ENCODE data around the gene PHKB. TPM values are rescaled to one million over a fixed set of nuclear protein-coding genes. Genes with fewer than 3 reads are reported as not detected.
A peak's percentile ranks its signal among the peaks of the same experiment; 100 is the strongest.
"Not testable (repeated sequence)": the region's sequence is repeated elsewhere in the genome, so short reads cannot be mapped to it uniquely, and the experiment has no call there.

Gene PHKB
- total RNA-seq: 79.9 and 104 TPM in 2 replicates

- DNase-seq (ENCODE audit: low read depth): peak; percentile 91
- peak; percentile 7 for TF ChIP-seq CTCF (IDR thresholded peaks at IDR 0.05; ENCODE audit: insufficient read depth, low read depth, low read length)
- H3K4me3 ChIP-seq (ENCODE audit: low read depth, low read length): peak within 1 kb of the TSS; percentile 98
These were observed at the start of gene PHKB, which contains the start of gene ITFG1 for GRCh38 chr16:47460711-47461597. Gene PHKB, plus strand, starts transcription at chr16:47461331. Its CDS starts 20 bp downstream, at chr16:47461351. Gene ITFG1, minus strand, starts transcription at chr16:47461063. Its CDS starts 18 bp downstream, at chr16:47461045.

GRCh38 chr16:47413041-47413440, 48.1 kb upstream of the PHKB start:
- H3K4me3 ChIP-seq (ENCODE audit: low read depth, low read length): no peak overlapping the region
- no peak for DNase-seq (ENCODE audit: low read depth)
- no peak for TF ChIP-seq CTCF (IDR thresholded peaks at IDR 0.05; ENCODE audit: insufficient read depth, low read depth, low read length)

- no peak overlapping the region for H3K4me3 ChIP-seq (ENCODE audit: low read depth, low read length)
- no peak for TF ChIP-seq CTCF (IDR thresholded peaks at IDR 0.05; ENCODE audit: insufficient read depth, low read depth, low read length)
- no peak for DNase-seq (ENCODE audit: low read depth)
These were observed 44.3 kb upstream of the PHKB start for GRCh38 chr16:47416869-47417268.

- DNase-seq (ENCODE audit: low read depth): no peak
- TF ChIP-seq CTCF (IDR thresholded peaks at IDR 0.05; ENCODE audit: insufficient read depth, low read depth, low read length): no peak
- H3K4me3 ChIP-seq (ENCODE audit: low read depth, low read length): no peak overlapping the region
These were observed 36.3 kb upstream of the PHKB start for GRCh38 chr16:47424846-47425245.

- no peak for DNase-seq (ENCODE audit: low read depth)
- no peak for TF ChIP-seq CTCF (IDR thresholded peaks at IDR 0.05; ENCODE audit: insufficient read depth, low read depth, low read length)
- H3K4me3 ChIP-seq (ENCODE audit: low read depth, low read length): no peak overlapping the region
These were observed 34.3 kb upstream of the PHKB start for GRCh38 chr16:47426806-47427205.

GRCh38 chr16:47431960-47432359, 29.2 kb upstream of the PHKB start:
- H3K4me3 ChIP-seq (ENCODE audit: low read depth, low read length): no peak overlapping the region
- no peak for TF ChIP-seq CTCF (IDR thresholded peaks at IDR 0.05; ENCODE audit: insufficient read depth, low read depth, low read length)
- DNase-seq (ENCODE audit: low read depth): no peak

GRCh38 chr16:47434274-47434673, 26.9 kb upstream of the PHKB start:
- DNase-seq (ENCODE audit: low read depth); H3K4me3 ChIP-seq (ENCODE audit: low read depth, low read length): not testable (repeated sequence)

- not testable (repeated sequence) for DNase-seq (ENCODE audit: low read depth); H3K4me3 ChIP-seq (ENCODE audit: low read depth, low read length)
These were observed 21.1 kb upstream of the PHKB start for GRCh38 chr16:47440066-47440465.

- H3K4me3 ChIP-seq (ENCODE audit: low read depth, low read length); DNase-seq (ENCODE audit: low read depth): not testable (repeated sequence)
These were observed 18.2 kb upstream of the PHKB start for GRCh38 chr16:47442884-47443283.
